Right lobe of liver (tissue), 4 donors: ENCODE measurements around the gene RRP1.

ENCODE experiments used
- POLR2A ChIP-seq: fragments of 450-650 bp; IDR thresholded peaks from one replicate; pipeline ENCODE4 v1.6.1; 2017; ENCODE audit warnings: antibody characterized with exemption, mild to moderate bottlenecking
- TF ChIP-seq, protein P1 (sequence below), 4 donors: fragments of 200-600 bp in 3 of 4; fragments of 450-650 bp in 1 of 4; IDR thresholded peaks; one replicate each; pipeline versions ENCODE4 v1.5.1 to v1.8.0; 2016 to 2022; ENCODE audit warnings: antibody characterized with exemption in 4 of 4, mild to moderate bottlenecking in 2 of 4
- donor health status: DM: no; HTN: no; CAD: no.
- donor health status: DM: no; HTN: no; CAD: no.
- donor health status: DM: no; HTN: yes; CAD: no.

DNA sequence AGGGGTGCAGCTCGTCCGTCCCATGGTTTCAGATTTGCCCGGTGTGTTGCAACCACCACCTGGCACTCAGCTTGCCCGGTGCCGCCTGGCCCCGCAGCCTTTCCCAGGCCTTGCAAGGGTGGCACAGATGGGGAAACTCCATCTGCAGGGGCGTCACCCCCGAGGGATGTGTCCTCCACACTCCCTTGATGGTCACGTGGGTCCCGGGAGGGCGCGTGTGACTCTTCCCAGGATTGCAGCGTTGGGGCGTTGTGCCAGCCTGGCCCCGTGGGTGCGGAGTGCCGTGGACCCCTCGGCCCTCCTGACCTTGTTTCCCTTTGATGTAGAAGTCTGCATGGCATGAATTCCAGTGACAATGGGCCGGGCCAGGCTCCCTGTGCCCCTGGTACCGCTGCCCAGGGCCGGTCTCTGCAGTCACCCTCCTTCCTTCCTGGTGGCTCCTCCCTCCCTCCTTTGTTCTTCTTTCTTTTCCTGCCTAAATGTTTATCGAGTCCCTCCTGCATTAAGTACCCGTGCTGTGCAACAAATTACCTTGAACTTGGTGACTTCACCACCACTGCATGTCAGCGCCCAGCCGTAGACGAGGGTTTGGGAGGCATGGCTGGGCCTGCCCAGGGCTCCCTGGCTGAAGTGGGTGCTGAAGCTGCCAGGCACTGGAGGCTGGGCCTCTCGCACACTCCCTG, 22.9 kb downstream of the RRP1 start:
- TF ChIP-seq POLR2A = no peak
- TF ChIP-seq, protein P1, sequence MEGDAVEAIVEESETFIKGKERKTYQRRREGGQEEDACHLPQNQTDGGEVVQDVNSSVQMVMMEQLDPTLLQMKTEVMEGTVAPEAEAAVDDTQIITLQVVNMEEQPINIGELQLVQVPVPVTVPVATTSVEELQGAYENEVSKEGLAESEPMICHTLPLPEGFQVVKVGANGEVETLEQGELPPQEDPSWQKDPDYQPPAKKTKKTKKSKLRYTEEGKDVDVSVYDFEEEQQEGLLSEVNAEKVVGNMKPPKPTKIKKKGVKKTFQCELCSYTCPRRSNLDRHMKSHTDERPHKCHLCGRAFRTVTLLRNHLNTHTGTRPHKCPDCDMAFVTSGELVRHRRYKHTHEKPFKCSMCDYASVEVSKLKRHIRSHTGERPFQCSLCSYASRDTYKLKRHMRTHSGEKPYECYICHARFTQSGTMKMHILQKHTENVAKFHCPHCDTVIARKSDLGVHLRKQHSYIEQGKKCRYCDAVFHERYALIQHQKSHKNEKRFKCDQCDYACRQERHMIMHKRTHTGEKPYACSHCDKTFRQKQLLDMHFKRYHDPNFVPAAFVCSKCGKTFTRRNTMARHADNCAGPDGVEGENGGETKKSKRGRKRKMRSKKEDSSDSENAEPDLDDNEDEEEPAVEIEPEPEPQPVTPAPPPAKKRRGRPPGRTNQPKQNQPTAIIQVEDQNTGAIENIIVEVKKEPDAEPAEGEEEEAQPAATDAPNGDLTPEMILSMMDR (IDR thresholded peaks at IDR 0.05) = no peak
